Measurements from ENCODE around the gene ACAP3. TPM values are rescaled to one million over a fixed set of nuclear protein-coding genes. Genes with fewer than 3 reads are reported as not detected.

ACAP3 gene
- total and polyA plus RNA-seq, 4 donors: 2.7 to 24.8 (median 15.0) TPM

- Histone ChIP-seq H3K9me3 (ENCODE audit: control insufficient read depth in 4 of 4, low read length in 3 of 4) (no peaks in the 10 kb centered on the region), H3K9ac (ENCODE audit: low read depth in 1 of 2, low read length in 2 of 2) (no peak overlapping the region), H3K27me3 (ENCODE audit: control insufficient read depth in 4 of 4, insufficient read depth in 4 of 4, low read length in 3 of 4) (no peaks in the 10 kb centered on the region), H3K4me1 (ENCODE audit: control insufficient read depth in 4 of 4, insufficient read depth in 4 of 4, low read length in 3 of 4) (peaks cover 9 to 19% (median 14%) of the 10 kb centered on the region in 4 donors), H3K36me3 (ENCODE audit: control insufficient read depth in 4 of 4, insufficient read depth in 3 of 4, low read depth in 1 of 4, low read length in 3 of 4) (no peaks in the 10 kb centered on the region), H3K4me3 (ENCODE audit: low read depth in 1 of 3, low read length in 3 of 3) (no peak overlapping the region), H3K27ac (ENCODE audit: low read depth in 1 of 2, low read length in 2 of 2) (no peak overlapping the region)
- TF ChIP-seq YY1 (IDR thresholded peaks at IDR 0.05): no peak
- no peak for TF ChIP-seq TAF1 (conservative IDR thresholded peaks at IDR 0.05)
- no peak for TF ChIP-seq ZBTB33 (IDR thresholded peaks at IDR 0.05)
- TF ChIP-seq HNF4A (conservative IDR thresholded peaks at IDR 0.05): no peak
- TF ChIP-seq NR2F2 (IDR thresholded peaks at IDR 0.05): no peak
- no peak for TF ChIP-seq SP1 (IDR thresholded peaks at IDR 0.05)
- TF ChIP-seq FOXA1 (IDR thresholded peaks at IDR 0.05): no peak
- TF ChIP-seq GABPA (IDR thresholded peaks at IDR 0.05 in 1 of 2, conservative IDR thresholded peaks at IDR 0.05 in 1 of 2): no peak
- no peak for TF ChIP-seq FOXA2 (IDR thresholded peaks at IDR 0.05)
- no peak for TF ChIP-seq HNF4G (IDR thresholded peaks at IDR 0.05)
- no peak for TF ChIP-seq RXRA (IDR thresholded peaks at IDR 0.05)
- no peak for TF ChIP-seq RAD21 (IDR thresholded peaks at IDR 0.05)
- no peak for TF ChIP-seq ATF3 (IDR thresholded peaks at IDR 0.05)
- DNase-seq (ENCODE audit: low spot score): no peak
- 26% methylated on average over 9 of the region's 9 CpGs for WGBS
Observed at GRCh38 chr1:1283821-1284220, 23.9 kb downstream of the ACAP3 start.

- no peak overlapping the region for H3K27ac ChIP-seq (ENCODE audit: low read depth in 1 of 2, low read length in 2 of 2)
- no peaks in the 10 kb centered on the region for H3K36me3 ChIP-seq (ENCODE audit: control insufficient read depth in 4 of 4, insufficient read depth in 3 of 4, low read depth in 1 of 4, low read length in 3 of 4)
- TF ChIP-seq NR2F2 (IDR thresholded peaks at IDR 0.05) (no peak), FOXA2 (IDR thresholded peaks at IDR 0.05) (no peak), SP1 (IDR thresholded peaks at IDR 0.05) (no peak), HNF4G (IDR thresholded peaks at IDR 0.05) (no peak), TAF1 (conservative IDR thresholded peaks at IDR 0.05) (no peak), MAX (IDR thresholded peaks at IDR 0.05) (no peak), CTCF (IDR thresholded peaks at IDR 0.05; ENCODE audit: low read depth, low read length, missing input control) (no peak), FOXA1 (IDR thresholded peaks at IDR 0.05) (no peak), EGR1 (IDR thresholded peaks at IDR 0.05; ENCODE audit: low read depth in 2 of 2) (no peak), ZBTB33 (IDR thresholded peaks at IDR 0.05) (no peak)
- H3K9me3 ChIP-seq (ENCODE audit: control insufficient read depth in 4 of 4, low read length in 3 of 4): no peaks in the 10 kb centered on the region
- H3K27me3 ChIP-seq (ENCODE audit: control insufficient read depth in 4 of 4, insufficient read depth in 4 of 4, low read length in 3 of 4): no peaks in the 10 kb centered on the region
- H3K9ac ChIP-seq (ENCODE audit: low read depth in 1 of 2, low read length in 2 of 2): no peak overlapping the region
- no peak for DNase-seq (ENCODE audit: low spot score)
- peaks cover 9 to 19% (median 16%) of the 10 kb centered on the region in 4 donors for H3K4me1 ChIP-seq (ENCODE audit: control insufficient read depth in 4 of 4, insufficient read depth in 4 of 4, low read length in 3 of 4)
- WGBS: 90% methylated on average over 14 of the region's 14 CpGs
- no peak overlapping the region for H3K4me3 ChIP-seq (ENCODE audit: low read depth in 1 of 3, low read length in 3 of 3)
Observed at GRCh38 chr1:1282998-1283397, 24.7 kb downstream of the ACAP3 start.

Measured in liver (tissue), 9 donors.